Measurements from ENCODE around the gene ELOB.

ELOB gene

DNA sequence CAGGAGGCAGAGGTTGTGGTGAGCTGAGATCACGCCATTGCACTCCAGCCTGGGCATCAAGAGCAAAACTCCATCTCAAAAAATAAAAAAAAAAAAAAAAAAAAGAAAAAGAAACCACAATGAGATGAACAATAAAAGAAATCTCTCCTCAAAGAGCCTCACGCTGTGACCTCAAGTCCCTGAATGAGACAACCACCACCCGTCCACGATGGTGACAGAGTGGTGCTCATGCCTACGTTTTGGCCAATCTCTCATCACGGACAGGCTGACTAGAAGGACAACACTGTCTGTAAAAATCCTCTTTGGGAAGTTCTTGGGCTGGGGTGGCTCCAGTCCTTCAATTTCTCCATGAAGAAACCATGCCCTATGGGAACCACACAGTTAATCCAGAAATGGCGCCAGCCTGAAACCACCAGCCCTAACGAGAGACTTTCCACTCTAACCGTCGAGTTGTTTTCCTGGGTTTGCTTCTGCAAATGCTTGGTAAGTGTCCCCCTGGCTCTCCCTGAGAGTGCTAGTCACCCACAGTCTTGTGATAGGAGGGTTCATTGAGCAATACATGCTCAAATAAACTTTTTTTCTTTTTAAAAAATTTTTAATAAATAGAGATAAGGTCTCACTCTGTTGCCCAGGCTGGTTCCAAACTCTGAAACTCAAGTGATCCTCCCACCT, 42.1 kb downstream of the ELOB start:
- no peaks in the 10 kb centered on the region for H4K20me1 ChIP-seq (ENCODE audit: insufficient read depth)
- TF ChIP-seq, protein P1, sequence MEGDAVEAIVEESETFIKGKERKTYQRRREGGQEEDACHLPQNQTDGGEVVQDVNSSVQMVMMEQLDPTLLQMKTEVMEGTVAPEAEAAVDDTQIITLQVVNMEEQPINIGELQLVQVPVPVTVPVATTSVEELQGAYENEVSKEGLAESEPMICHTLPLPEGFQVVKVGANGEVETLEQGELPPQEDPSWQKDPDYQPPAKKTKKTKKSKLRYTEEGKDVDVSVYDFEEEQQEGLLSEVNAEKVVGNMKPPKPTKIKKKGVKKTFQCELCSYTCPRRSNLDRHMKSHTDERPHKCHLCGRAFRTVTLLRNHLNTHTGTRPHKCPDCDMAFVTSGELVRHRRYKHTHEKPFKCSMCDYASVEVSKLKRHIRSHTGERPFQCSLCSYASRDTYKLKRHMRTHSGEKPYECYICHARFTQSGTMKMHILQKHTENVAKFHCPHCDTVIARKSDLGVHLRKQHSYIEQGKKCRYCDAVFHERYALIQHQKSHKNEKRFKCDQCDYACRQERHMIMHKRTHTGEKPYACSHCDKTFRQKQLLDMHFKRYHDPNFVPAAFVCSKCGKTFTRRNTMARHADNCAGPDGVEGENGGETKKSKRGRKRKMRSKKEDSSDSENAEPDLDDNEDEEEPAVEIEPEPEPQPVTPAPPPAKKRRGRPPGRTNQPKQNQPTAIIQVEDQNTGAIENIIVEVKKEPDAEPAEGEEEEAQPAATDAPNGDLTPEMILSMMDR (conservative IDR thresholded peaks at IDR 0.05; ENCODE audit: low read depth, low read length), result no peak
- no peak overlapping the region for H3K4me2 ChIP-seq
- no peak overlapping the region for H3K4me3 ChIP-seq (IDR thresholded peaks at IDR 0.05; ENCODE audit: insufficient read depth, low read depth, low read length)
- no peaks in the 10 kb centered on the region for H3K36me3 ChIP-seq (ENCODE audit: insufficient read depth)
- H3K9ac ChIP-seq, result no peak overlapping the region
- H3K79me2 ChIP-seq (ENCODE audit: insufficient read depth, low read depth), result no peaks in the 10 kb centered on the region
- no peaks in the 10 kb centered on the region for H3K4me1 ChIP-seq (ENCODE audit: low read depth, poor library complexity, severe bottlenecking)
- H2AFZ ChIP-seq (ENCODE audit: low read depth), result no peak overlapping the region
- H3K27me3 ChIP-seq (ENCODE audit: insufficient read depth, low read depth), result no peaks in the 10 kb centered on the region; the same call in 1 of the 2 replicates
- H3K27ac ChIP-seq, result no peak overlapping the region

DNA sequence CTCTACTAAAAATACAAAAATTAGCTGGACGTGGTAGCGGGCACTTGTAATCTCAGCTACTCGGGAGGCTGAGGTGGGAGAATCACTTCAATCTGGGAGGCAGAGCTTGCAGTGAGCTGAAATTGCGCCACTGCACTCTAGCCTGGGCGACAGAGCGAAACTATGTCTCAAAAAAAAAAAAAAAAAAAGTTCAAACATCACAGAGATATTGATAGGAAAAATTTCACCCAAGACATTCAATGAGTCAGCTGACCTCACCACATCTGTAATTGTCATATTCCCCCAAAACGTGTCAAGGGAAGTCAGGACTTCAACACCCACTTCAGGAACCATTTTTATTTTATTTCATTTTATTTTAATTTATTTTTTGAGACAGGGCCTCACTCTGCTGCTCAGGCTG, 49.0 kb downstream of the ELOB start:
- peaks cover 13% of the 10 kb centered on the region; the same call in 1 of the 2 replicates for H3K27me3 ChIP-seq (ENCODE audit: insufficient read depth, low read depth)
- no peaks in the 10 kb centered on the region for H3K36me3 ChIP-seq (ENCODE audit: insufficient read depth)
- no peak overlapping the region for H3K9ac ChIP-seq
- H3K4me2 ChIP-seq, result no peak overlapping the region
- no peak overlapping the region for H2AFZ ChIP-seq (ENCODE audit: low read depth)
- no peaks in the 10 kb centered on the region for H4K20me1 ChIP-seq (ENCODE audit: insufficient read depth)
- no peak overlapping the region for H3K27ac ChIP-seq
- no peak overlapping the region for H3K4me3 ChIP-seq (IDR thresholded peaks at IDR 0.05; ENCODE audit: insufficient read depth, low read depth, low read length)
- no peaks in the 10 kb centered on the region for H3K79me2 ChIP-seq (ENCODE audit: insufficient read depth, low read depth)
- TF ChIP-seq, protein P1 (conservative IDR thresholded peaks at IDR 0.05; ENCODE audit: low read depth, low read length), result no peak
- H3K4me1 ChIP-seq (ENCODE audit: low read depth, poor library complexity, severe bottlenecking), result no peaks in the 10 kb centered on the region

- H3K9ac ChIP-seq, result no peak overlapping the region
- H2AFZ ChIP-seq (ENCODE audit: low read depth), result no peak overlapping the region
- no peaks in the 10 kb centered on the region for H3K36me3 ChIP-seq (ENCODE audit: insufficient read depth)
- no peak overlapping the region for H3K27ac ChIP-seq
- no peak overlapping the region for H3K4me3 ChIP-seq (IDR thresholded peaks at IDR 0.05; ENCODE audit: insufficient read depth, low read depth, low read length)
- peaks cover 2% of the 10 kb centered on the region for H3K4me1 ChIP-seq (ENCODE audit: low read depth, poor library complexity, severe bottlenecking)
- TF ChIP-seq, protein P1 (conservative IDR thresholded peaks at IDR 0.05; ENCODE audit: low read depth, low read length), result no peak
- H3K79me2 ChIP-seq (ENCODE audit: insufficient read depth, low read depth), result no peaks in the 10 kb centered on the region
- no peaks in the 10 kb centered on the region for H4K20me1 ChIP-seq (ENCODE audit: insufficient read depth)
- peaks cover 13% of the 10 kb centered on the region; the same call in 1 of the 2 replicates for H3K27me3 ChIP-seq (ENCODE audit: insufficient read depth, low read depth)
- H3K4me2 ChIP-seq, result no peak overlapping the region
Measured at GRCh38 chr16:2726923-2727322, 50.2 kb downstream of the ELOB start.

DNA sequence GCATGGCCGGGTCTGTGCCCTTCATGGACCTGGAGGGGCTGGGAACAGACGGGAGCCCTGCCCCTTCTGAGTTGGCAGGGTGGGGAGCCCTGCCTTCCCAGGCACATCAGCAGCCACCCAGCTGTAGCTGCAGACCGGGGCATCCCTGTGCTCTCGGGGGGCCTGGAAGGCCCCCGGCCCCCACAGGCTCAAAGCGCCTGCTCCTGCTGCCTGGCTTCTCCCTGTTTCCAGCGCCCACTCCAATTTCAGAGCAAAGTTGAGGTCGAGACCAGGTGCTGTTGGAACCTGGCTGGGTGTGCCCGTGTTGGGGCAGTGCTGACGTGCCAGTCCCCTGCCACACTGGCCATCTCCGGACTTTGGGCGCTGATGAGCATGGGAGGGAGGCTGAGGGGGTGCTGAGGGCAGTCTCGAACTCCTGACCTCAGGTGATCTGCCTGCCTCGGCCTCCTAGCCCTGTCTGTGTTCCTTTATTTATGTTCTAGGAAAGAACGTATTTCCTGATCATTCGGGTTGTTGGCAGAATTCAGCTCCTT, 52.2 kb downstream of the ELOB start:
- Histone ChIP-seq H3K4me2 (no peak overlapping the region), H3K79me2 (ENCODE audit: insufficient read depth, low read depth) (no peaks in the 10 kb centered on the region), H3K36me3 (ENCODE audit: insufficient read depth) (no peaks in the 10 kb centered on the region), H3K4me1 (ENCODE audit: low read depth, poor library complexity, severe bottlenecking) (peaks cover 7% of the 10 kb centered on the region), H3K4me3 (IDR thresholded peaks at IDR 0.05; ENCODE audit: insufficient read depth, low read depth, low read length) (no peak overlapping the region), H3K9ac (no peak overlapping the region), H3K27ac (no peak overlapping the region), H3K27me3 (ENCODE audit: insufficient read depth, low read depth) (peaks cover 13% of the 10 kb centered on the region; the same call in 1 of the 2 replicates), H2AFZ (ENCODE audit: low read depth) (no peak overlapping the region), H4K20me1 (ENCODE audit: insufficient read depth) (no peaks in the 10 kb centered on the region)
- TF ChIP-seq, protein P1 (conservative IDR thresholded peaks at IDR 0.05; ENCODE audit: low read depth, low read length), result no peak
